ENCODE data around the gene AGXT. TPM values are rescaled to one million over a fixed set of nuclear protein-coding genes. Genes with fewer than 3 reads are reported as not detected.

AGXT gene
- total RNA-seq, 1 donor from 2014 or later: not detected

GRCh38 chr2:240902615-240903041 lies 34.0 kb downstream of the AGXT start:
- H3K4me3 ChIP-seq: no peak overlapping the region
- H3K9me3 ChIP-seq: no peaks in the 10 kb centered on the region
- intact Hi-C loops (cut with DNase I): no loop called here
- no peaks in the 10 kb centered on the region for H3K27me3 ChIP-seq
- no peaks in the 10 kb centered on the region for H3K36me3 ChIP-seq
- no peaks in the 10 kb centered on the region for H3K4me1 ChIP-seq
- no peak overlapping the region for H3K27ac ChIP-seq
- no peak for TF ChIP-seq CTCF (IDR thresholded peaks at IDR 0.05)
- DNase-seq (ENCODE audit: low spot score in 2 of 2): no peak

GRCh38 chr2:240903191-240904060 lies 34.8 kb downstream of the AGXT start:
- Histone ChIP-seq H3K36me3 (no peaks in the 10 kb centered on the region), H3K9me3 (no peaks in the 10 kb centered on the region)
- TF ChIP-seq CTCF (IDR thresholded peaks at IDR 0.05): no peak

GRCh38 chr2:240904216-240905175 lies 35.9 kb downstream of the AGXT start:
- no peak for TF ChIP-seq CTCF (IDR thresholded peaks at IDR 0.05)
- Histone ChIP-seq H3K9me3 (no peaks in the 10 kb centered on the region), H3K4me1 (no peaks in the 10 kb centered on the region), H3K27me3 (no peaks in the 10 kb centered on the region), H3K27ac (no peak overlapping the region), H3K36me3 (no peaks in the 10 kb centered on the region), H3K4me3 (no peak overlapping the region)
- DNase-seq (ENCODE audit: low spot score in 2 of 2): no peak
- intact Hi-C loops (cut with DNase I): no loop called here

More at GRCh38 chr2:240903191-240904060, 34.8 kb downstream of the AGXT start:
- Histone ChIP-seq H3K4me3 (no peak overlapping the region), H3K27me3 (no peaks in the 10 kb centered on the region), H3K27ac (no peak overlapping the region), H3K4me1 (no peaks in the 10 kb centered on the region)
- intact Hi-C loops (cut with DNase I): no loop called here
- no peak for DNase-seq (ENCODE audit: low spot score in 2 of 2)

GRCh38 chr2:240905176-240905781 lies 36.7 kb downstream of the AGXT start:
- Histone ChIP-seq H3K27me3 (no peaks in the 10 kb centered on the region), H3K4me1 (no peaks in the 10 kb centered on the region)
- intact Hi-C loops (cut with DNase I): no loop called here

More at GRCh38 chr2:240905176-240905781, 36.7 kb downstream of the AGXT start:
- DNase-seq (ENCODE audit: low spot score in 2 of 2): no peak
- H3K36me3 ChIP-seq: no peaks in the 10 kb centered on the region
- H3K4me3 ChIP-seq: no peak overlapping the region
- no peak overlapping the region for H3K27ac ChIP-seq
- no peaks in the 10 kb centered on the region for H3K9me3 ChIP-seq
- no peak for TF ChIP-seq CTCF (IDR thresholded peaks at IDR 0.05)

Measured in ascending aorta (tissue), 2 donors.